ENCODE results near the gene CRELD2.

The CRELD2 gene

DNA sequence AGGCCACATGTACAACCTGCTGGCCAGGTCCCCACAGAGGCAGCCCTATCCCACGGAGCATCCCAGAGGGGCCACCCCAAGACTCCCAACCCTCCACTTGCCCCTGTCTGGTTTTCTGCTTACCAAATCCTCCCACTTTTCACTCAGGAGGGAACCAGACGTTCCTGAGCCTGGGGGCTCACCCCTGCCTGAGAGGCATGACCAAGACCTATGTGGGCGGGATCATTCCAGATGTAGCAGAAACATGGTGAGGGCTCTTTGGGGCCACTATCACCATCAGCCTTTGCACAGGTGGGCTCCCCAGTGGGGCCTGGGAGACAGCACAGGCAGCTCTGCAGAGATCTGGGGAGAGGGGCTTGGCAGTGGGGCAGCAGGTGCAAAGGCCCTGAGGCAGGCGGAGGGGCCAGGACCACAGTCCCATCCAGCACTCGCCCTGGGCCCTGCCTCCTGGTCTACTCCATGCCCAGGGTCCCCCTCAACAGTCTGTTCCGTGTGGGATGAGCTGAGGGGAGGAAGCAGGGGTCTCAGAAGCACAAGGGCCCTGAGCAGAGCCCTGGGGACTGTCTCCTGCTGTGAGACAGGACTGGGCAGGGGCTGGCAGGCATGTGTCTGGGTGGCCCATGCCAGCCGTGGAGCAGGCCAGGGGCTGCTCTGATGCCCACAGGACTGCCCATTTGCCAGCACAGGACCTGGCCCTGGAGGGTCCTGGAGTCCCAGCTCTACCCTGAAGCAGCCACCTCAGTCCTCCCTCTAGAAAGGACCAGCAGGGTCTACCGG, 51.5 kb downstream of the CRELD2 start:
- no peaks in the 10 kb centered on the region; the same call in 1 of the 2 replicates for H3K27me3 ChIP-seq
- no peak overlapping the region for H3K4me3 ChIP-seq (ENCODE audit: low read depth, low read length)
- TF ChIP-seq, protein P1, sequence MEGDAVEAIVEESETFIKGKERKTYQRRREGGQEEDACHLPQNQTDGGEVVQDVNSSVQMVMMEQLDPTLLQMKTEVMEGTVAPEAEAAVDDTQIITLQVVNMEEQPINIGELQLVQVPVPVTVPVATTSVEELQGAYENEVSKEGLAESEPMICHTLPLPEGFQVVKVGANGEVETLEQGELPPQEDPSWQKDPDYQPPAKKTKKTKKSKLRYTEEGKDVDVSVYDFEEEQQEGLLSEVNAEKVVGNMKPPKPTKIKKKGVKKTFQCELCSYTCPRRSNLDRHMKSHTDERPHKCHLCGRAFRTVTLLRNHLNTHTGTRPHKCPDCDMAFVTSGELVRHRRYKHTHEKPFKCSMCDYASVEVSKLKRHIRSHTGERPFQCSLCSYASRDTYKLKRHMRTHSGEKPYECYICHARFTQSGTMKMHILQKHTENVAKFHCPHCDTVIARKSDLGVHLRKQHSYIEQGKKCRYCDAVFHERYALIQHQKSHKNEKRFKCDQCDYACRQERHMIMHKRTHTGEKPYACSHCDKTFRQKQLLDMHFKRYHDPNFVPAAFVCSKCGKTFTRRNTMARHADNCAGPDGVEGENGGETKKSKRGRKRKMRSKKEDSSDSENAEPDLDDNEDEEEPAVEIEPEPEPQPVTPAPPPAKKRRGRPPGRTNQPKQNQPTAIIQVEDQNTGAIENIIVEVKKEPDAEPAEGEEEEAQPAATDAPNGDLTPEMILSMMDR (IDR thresholded peaks at IDR 0.05; ENCODE audit: low read depth, low read length): no peak
- H3K36me3 ChIP-seq: no peaks in the 10 kb centered on the region
- peak; percentile 15 for DNase-seq
- H3K4me1 ChIP-seq: peaks cover 15% of the 10 kb centered on the region
- H3K9me3 ChIP-seq: no peaks in the 10 kb centered on the region; the same call in 1 of the 2 replicates

DNA sequence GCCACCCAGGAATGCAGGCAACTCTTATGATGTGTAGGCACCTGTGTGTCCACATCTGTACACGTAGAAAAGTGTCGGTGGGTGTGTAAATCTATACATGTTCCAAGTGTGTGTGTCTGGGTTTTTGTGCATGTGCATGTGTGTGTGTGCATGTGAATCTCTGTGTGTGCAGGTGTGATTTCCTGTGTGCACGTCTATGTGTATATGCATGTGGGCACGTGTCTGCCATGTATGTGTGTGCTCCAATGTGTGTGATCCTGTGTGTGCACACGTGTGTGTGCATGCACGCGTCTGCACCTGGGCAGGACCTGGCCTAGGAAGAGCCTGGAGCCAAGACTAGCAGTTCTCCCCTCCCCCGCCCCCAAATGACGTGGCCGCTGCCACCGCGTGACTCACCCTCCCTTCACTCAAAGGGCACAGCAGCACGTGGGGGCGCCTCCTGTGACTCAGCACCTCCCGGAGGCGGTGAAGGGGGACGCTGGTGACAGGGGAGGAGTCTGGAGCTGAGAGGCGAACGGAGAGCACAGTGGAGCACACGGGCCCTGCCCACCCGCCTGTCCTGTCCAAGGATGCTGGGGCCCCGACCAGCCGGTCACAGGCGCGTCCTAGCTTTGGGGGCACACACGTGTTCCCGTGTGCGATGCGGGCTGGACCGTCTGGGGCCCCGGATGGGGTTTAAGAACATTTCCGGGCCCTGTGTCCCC, 52.2 kb downstream of the CRELD2 start:
- TF ChIP-seq, protein P1 (IDR thresholded peaks at IDR 0.05; ENCODE audit: low read depth, low read length): no peak
- H3K4me1 ChIP-seq: peaks cover 15% of the 10 kb centered on the region
- H3K36me3 ChIP-seq: no peaks in the 10 kb centered on the region
- H3K9me3 ChIP-seq: no peaks in the 10 kb centered on the region; the same call in 1 of the 2 replicates
- no peaks in the 10 kb centered on the region; the same call in 1 of the 2 replicates for H3K27me3 ChIP-seq
- DNase-seq: peak; percentile 94
- peak overlapping the region; percentile 53 for H3K4me3 ChIP-seq (ENCODE audit: low read depth, low read length)

DNA sequence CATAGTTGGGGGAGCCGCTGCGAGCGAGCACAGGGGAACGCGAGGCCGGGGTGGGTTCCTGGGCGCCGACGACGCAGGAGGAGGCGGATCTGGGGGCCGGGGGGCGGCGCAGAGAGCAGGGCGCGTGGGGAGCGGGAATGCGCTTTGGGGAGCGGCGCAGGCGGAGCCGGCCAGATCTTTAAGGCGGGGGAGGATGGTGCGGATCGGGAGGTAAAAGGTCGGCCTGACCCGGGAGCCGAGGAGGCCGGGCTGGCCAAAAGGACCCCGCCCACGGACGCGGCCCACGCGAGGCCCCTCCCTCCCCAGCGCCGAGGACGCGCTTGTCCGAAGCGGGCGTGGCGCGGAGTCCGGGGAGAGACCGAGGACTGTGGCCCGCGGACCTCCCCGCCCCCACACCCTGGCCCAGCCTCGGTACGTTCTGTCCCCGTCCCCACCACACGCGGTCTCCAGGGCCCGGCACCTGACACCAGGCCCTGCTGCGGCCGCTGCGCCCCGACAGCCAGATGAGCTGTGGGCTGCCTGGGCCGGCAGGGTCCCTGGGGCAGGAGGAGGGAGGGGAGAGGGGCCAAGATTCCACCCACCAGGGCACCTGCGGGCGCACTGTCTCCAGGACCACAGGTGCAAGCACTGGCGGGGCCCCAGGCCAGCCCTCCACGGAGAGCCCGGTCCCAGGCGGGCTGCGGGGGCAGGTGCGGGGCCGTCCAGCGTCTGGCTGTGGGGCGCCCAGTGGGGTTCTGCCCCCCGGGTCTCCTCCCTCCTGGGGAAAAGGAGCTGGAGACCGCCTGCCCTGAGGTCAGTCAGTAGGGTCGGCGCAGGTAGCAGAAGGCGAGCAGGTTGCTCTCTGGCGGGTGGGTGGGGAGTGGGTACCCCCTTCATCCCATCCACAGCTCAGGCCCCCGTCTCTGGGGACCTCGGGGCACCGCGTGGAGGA, 53.1 kb downstream of the CRELD2 start:
- DNase-seq: peak; percentile 49
- no peaks in the 10 kb centered on the region for H3K36me3 ChIP-seq

DNA sequence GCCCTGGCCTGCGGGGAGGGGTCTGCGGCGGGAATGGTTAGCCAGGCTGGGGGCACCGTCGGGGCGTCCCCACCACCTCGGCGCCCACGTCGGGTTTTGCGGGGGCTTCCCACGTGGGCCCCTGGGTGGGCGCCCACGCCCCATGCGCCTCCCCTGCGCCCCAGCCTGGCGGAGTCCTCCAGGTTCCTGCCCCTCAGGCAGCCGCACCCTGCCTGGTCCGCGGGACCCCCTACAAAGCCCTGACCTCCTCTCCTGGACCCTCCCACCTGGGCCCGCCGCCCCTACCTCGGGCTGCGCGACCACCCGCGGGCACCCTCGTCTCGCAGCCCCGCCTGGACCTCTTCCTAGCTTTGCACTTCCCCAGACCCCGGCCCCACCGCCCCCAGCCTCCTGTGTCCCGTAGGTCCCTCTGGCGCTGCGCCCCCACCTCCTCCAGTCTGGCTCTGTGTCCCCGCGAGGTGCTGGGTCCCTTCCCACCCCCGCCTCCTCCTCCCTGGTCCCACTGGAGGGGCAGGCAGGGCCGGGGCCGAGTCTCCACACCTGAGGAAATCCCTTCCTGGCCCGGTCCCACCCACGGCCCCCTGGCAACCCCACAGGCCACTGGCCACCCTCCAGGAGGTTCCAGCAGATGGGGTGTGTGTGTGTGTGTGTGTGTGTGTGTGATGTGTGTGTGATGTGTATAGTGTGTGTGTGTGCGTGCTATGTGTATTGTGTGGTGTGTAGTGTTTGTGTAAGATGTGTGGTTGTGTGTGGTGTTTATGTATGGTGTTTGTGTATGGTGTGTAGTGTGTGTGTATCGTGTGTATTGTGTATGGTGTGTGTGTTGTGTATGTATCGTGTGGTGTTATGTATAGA, 54.0 kb downstream of the CRELD2 start:
- peak; percentile 18 for DNase-seq
- Histone ChIP-seq H3K9me3 (no peaks in the 10 kb centered on the region; the same call in 1 of the 2 replicates), H3K4me1 (peaks cover 9% of the 10 kb centered on the region), H3K4me3 (ENCODE audit: low read depth, low read length) (no peak overlapping the region), H3K36me3 (no peaks in the 10 kb centered on the region), H3K27me3 (no peaks in the 10 kb centered on the region; the same call in 1 of the 2 replicates)
- TF ChIP-seq, protein P1 (IDR thresholded peaks at IDR 0.05; ENCODE audit: low read depth, low read length): no peak

More for the DNA sequence above, 53.1 kb downstream of the CRELD2 start:
- Histone ChIP-seq H3K27me3 (no peaks in the 10 kb centered on the region; the same call in 1 of the 2 replicates), H3K9me3 (no peaks in the 10 kb centered on the region; the same call in 1 of the 2 replicates), H3K4me3 (ENCODE audit: low read depth, low read length) (peak overlapping the region; percentile 53), H3K4me1 (peaks cover 15% of the 10 kb centered on the region)
- TF ChIP-seq, protein P1 (IDR thresholded peaks at IDR 0.05; ENCODE audit: low read depth, low read length): no peak
